ENCODE results near the gene FAM120A.

DNA sequence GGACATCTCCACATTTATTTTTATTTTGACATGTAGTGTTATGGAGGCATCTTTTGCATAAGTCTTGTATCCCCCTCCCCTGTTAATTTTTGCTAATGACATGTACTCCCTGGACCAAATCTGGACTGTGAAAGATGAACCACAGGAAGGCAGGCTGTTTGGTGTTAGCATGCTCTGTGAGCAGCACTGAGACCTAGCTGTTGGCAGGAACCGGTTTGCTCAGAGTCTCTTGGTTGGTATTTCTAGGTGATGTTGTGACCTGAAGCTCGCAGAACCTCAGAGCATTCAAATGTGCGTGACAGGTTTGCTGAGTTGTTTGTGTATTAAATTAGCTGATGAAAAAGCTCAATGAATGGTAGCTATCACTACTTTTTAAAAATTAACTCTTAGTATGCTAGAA is 71.3 kb downstream of the FAM120A start:
- TF ChIP-seq POLR2AphosphoS5 (IDR thresholded peaks at IDR 0.05; ENCODE audit: low read depth, low read length): no peak
- TF ChIP-seq, protein P1, sequence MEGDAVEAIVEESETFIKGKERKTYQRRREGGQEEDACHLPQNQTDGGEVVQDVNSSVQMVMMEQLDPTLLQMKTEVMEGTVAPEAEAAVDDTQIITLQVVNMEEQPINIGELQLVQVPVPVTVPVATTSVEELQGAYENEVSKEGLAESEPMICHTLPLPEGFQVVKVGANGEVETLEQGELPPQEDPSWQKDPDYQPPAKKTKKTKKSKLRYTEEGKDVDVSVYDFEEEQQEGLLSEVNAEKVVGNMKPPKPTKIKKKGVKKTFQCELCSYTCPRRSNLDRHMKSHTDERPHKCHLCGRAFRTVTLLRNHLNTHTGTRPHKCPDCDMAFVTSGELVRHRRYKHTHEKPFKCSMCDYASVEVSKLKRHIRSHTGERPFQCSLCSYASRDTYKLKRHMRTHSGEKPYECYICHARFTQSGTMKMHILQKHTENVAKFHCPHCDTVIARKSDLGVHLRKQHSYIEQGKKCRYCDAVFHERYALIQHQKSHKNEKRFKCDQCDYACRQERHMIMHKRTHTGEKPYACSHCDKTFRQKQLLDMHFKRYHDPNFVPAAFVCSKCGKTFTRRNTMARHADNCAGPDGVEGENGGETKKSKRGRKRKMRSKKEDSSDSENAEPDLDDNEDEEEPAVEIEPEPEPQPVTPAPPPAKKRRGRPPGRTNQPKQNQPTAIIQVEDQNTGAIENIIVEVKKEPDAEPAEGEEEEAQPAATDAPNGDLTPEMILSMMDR (IDR thresholded peaks at IDR 0.05): no peak
- TF ChIP-seq, protein P2, sequence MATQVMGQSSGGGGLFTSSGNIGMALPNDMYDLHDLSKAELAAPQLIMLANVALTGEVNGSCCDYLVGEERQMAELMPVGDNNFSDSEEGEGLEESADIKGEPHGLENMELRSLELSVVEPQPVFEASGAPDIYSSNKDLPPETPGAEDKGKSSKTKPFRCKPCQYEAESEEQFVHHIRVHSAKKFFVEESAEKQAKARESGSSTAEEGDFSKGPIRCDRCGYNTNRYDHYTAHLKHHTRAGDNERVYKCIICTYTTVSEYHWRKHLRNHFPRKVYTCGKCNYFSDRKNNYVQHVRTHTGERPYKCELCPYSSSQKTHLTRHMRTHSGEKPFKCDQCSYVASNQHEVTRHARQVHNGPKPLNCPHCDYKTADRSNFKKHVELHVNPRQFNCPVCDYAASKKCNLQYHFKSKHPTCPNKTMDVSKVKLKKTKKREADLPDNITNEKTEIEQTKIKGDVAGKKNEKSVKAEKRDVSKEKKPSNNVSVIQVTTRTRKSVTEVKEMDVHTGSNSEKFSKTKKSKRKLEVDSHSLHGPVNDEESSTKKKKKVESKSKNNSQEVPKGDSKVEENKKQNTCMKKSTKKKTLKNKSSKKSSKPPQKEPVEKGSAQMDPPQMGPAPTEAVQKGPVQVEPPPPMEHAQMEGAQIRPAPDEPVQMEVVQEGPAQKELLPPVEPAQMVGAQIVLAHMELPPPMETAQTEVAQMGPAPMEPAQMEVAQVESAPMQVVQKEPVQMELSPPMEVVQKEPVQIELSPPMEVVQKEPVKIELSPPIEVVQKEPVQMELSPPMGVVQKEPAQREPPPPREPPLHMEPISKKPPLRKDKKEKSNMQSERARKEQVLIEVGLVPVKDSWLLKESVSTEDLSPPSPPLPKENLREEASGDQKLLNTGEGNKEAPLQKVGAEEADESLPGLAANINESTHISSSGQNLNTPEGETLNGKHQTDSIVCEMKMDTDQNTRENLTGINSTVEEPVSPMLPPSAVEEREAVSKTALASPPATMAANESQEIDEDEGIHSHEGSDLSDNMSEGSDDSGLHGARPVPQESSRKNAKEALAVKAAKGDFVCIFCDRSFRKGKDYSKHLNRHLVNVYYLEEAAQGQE (IDR thresholded peaks at IDR 0.05; ENCODE audit: insufficient read depth in 1 of 2, low read depth in 2 of 2, low read length in 1 of 2): no peak
- no peak for TF ChIP-seq TCF7L2 (IDR thresholded peaks at IDR 0.05; ENCODE audit: low read depth, low read length)
- TF ChIP-seq SIN3A (IDR thresholded peaks at IDR 0.05; ENCODE audit: borderline replicate concordance, insufficient read depth, low read depth, low read length): no peak
